ENCODE measurements around the gene KCMF1. TPM values are rescaled to one million over a fixed set of nuclear protein-coding genes. Genes with fewer than 3 reads are reported as not detected.

Gene KCMF1
- total and polyA plus RNA-seq, 11 donors = 10.9 to 104 (median 80.0) TPM

DNA sequence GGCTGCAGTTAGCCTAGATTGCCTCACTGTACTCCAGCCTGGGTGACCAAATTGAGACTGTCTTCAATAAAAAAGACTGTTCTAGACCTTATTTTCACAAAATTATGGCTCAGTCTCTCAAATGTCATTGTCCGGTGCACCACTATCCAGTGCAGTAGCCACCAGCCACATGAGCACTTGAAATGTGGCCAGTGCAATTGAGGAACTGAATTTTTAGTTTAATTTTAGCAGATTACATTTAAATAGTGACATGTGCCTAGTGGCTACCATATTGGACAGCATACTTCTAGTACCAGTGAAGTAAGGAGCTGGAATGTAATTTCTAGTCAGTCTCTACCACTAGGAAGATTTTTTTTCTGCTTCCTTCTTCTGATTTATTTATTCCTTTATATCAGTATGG is 39.4 kb downstream of the KCMF1 start:
- TF ChIP-seq, protein P1, sequence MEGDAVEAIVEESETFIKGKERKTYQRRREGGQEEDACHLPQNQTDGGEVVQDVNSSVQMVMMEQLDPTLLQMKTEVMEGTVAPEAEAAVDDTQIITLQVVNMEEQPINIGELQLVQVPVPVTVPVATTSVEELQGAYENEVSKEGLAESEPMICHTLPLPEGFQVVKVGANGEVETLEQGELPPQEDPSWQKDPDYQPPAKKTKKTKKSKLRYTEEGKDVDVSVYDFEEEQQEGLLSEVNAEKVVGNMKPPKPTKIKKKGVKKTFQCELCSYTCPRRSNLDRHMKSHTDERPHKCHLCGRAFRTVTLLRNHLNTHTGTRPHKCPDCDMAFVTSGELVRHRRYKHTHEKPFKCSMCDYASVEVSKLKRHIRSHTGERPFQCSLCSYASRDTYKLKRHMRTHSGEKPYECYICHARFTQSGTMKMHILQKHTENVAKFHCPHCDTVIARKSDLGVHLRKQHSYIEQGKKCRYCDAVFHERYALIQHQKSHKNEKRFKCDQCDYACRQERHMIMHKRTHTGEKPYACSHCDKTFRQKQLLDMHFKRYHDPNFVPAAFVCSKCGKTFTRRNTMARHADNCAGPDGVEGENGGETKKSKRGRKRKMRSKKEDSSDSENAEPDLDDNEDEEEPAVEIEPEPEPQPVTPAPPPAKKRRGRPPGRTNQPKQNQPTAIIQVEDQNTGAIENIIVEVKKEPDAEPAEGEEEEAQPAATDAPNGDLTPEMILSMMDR (IDR thresholded peaks at IDR 0.05) = no peak
- TF ChIP-seq POLR2A (IDR thresholded peaks at IDR 0.05) = no peak
- H3K27ac ChIP-seq = no peak overlapping the region
- intact Hi-C loops (cut with DNase I) = loop anchor here in 7 of 10 donors (5.0 kb wide), 3 partner anchors 33 to 83 kb away; partner anchors contain the start of gene KCMF1 (in 3 of the 7)
- H3K27me3 ChIP-seq = no peaks in the 10 kb centered on the region
- peaks cover 0 to 90% (median 39%) of the 10 kb centered on the region in 12 donors for H3K4me1 ChIP-seq
- DNase-seq = no peak
- H3K36me3 ChIP-seq = peaks cover 0 to 15% (median 7%) of the 10 kb centered on the region in 9 donors
- ATAC-seq = no peak
- H3K9me3 ChIP-seq = no peaks in the 10 kb centered on the region
- no peak overlapping the region for H3K4me3 ChIP-seq
- WGBS, 4 donors = 38 to 84% (median 65%) methylated on average over 1 of the region's 1 CpG

GRCh38 chr2:85011098-85011497 is 40.1 kb downstream of the KCMF1 start:
- DNase-seq (no peak), ATAC-seq (no peak)
- no peak overlapping the region for H3K4me3 ChIP-seq
- intact Hi-C loops (cut with DNase I) = loop anchor here in 7 of 10 donors (5.0 kb wide), 3 partner anchors 34 to 84 kb away; partner anchors contain the start of gene KCMF1 (in 3 of the 7)
- TF ChIP-seq POLR2A (IDR thresholded peaks at IDR 0.05) = no peak
- TF ChIP-seq, protein P1 (IDR thresholded peaks at IDR 0.05) = no peak
- H3K27ac ChIP-seq = no peak overlapping the region
- WGBS, 4 donors = 94 to 97% (median 95%) methylated on average over 3 of the region's 3 CpGs
- peaks cover 6 to 90% (median 46%) of the 10 kb centered on the region in 12 donors for H3K4me1 ChIP-seq
- H3K36me3 ChIP-seq = peaks cover 0 to 15% (median 7%) of the 10 kb centered on the region in 9 donors
- H3K27me3 ChIP-seq = no peaks in the 10 kb centered on the region
- no peaks in the 10 kb centered on the region for H3K9me3 ChIP-seq

DNA sequence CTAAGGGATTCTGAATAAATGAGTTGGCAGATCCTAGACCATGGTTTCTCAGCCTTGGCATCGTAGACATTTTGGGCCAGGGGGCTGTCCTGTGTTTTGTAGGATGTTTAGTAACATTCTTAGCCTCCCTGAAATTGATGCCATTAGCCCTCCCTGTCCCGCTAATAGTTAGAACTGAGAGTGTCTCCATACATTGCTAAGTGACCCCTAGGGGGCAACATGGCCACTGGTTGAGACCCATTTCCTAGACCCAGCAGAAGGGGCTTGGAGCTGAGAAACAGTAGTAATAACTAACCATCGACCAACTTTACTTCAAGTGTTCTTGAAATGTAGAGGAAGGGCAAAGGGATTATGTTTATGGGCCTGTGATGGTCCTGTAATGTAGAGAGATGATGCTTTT is 40.8 kb downstream of the KCMF1 start:
- DNase-seq (no peak), ATAC-seq (no peak)
- TF ChIP-seq, protein P1 (IDR thresholded peaks at IDR 0.05) = peak in 2 of 12 donors; percentile 7 to 15
- no peak for TF ChIP-seq POLR2A (IDR thresholded peaks at IDR 0.05)
- intact Hi-C loops (cut with DNase I) = loop anchor here in 8 of 10 donors (2.0 to 5.0 kb wide), 4 partner anchors 34 to 85 kb away; partner anchors contain the start of gene KCMF1 (in 3 of the 8)
- 87 to 93% (median 88%) methylated on average over 3 of the region's 3 CpGs for WGBS, 4 donors
- Histone ChIP-seq H3K4me3 (no peak overlapping the region), H3K9me3 (no peaks in the 10 kb centered on the region), H3K27me3 (no peaks in the 10 kb centered on the region), H3K4me1 (peaks cover 7 to 90% (median 52%) of the 10 kb centered on the region in 12 donors), H3K27ac (no peak overlapping the region), H3K36me3 (peaks cover 0 to 15% (median 7%) of the 10 kb centered on the region in 9 donors)

- H3K4me1 ChIP-seq = peaks cover 7 to 89% (median 54%) of the 10 kb centered on the region in 12 donors
- peaks cover 0 to 13% (median 5%) of the 10 kb centered on the region in 9 donors for H3K36me3 ChIP-seq
- H3K27ac ChIP-seq = peak overlapping the region in 1 of 12 donors; percentile 17
- TF ChIP-seq, protein P1 (IDR thresholded peaks at IDR 0.05) = no peak
- TF ChIP-seq POLR2A (IDR thresholded peaks at IDR 0.05) = no peak
- intact Hi-C loops (cut with DNase I) = loop anchor here in 8 of 10 donors (2.0 to 5.0 kb wide), 4 partner anchors 35 to 86 kb away; partner anchors contain the start of gene KCMF1 (in 3 of the 8)
- ATAC-seq = no peak
- WGBS, 4 donors = 81 to 90% (median 83%) methylated on average over 4 of the region's 4 CpGs
- no peak overlapping the region for H3K4me3 ChIP-seq
- no peaks in the 10 kb centered on the region for H3K9me3 ChIP-seq
- DNase-seq = no peak
- no peaks in the 10 kb centered on the region for H3K27me3 ChIP-seq
Observed at GRCh38 chr2:85012431-85012830, 41.5 kb downstream of the KCMF1 start.

Data from heart left ventricle (tissue), 16 donors.